Right forelimb (tissue), 1 donor: ENCODE results near the gene PGAM2.
"Not testable (repeated sequence)": the region's sequence is repeated elsewhere in the genome, so short reads cannot be mapped to it uniquely, and the experiment has no call there.

ENCODE experiments used
- DNase-seq: peaks from one replicate; pipeline ENCODE4 v3.0.0-alpha.2; 2018

Gene PGAM2

DNA sequence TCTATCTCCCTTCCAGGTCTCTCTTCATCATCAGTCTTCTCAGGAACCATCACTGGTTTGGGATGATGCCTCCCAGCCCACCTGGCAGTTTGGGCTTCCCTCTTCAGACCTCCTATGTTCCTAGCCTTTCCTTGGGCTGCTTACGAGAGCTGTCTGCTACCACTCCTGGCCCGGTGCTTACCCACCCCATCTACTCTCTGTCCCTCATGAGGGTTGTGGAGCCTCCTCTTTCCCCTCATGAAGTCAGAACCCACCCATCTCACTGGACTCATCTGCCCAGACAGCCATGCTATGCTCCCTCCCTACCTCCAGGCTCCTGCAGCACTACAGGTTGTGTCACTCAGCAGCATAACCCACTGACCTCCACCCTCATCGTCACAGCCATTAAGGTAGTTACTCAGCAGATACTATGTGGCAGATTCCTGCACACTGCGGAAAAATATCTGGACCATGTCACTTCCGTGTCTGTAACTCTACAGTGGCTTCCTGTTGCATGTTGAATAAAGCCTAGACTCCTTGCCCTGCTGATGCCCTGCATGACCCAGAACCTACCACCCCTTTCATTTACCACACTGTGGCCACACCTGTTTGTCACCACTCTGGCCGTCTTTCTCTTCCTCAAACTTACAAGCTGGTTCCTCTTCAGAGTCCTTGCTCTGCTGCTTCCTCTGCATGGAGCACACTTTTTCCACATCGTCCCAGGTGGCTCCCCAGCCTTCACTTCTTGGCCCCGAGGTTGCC, 18.9 kb downstream of the PGAM2 start:
- DNase-seq = no peak

DNA sequence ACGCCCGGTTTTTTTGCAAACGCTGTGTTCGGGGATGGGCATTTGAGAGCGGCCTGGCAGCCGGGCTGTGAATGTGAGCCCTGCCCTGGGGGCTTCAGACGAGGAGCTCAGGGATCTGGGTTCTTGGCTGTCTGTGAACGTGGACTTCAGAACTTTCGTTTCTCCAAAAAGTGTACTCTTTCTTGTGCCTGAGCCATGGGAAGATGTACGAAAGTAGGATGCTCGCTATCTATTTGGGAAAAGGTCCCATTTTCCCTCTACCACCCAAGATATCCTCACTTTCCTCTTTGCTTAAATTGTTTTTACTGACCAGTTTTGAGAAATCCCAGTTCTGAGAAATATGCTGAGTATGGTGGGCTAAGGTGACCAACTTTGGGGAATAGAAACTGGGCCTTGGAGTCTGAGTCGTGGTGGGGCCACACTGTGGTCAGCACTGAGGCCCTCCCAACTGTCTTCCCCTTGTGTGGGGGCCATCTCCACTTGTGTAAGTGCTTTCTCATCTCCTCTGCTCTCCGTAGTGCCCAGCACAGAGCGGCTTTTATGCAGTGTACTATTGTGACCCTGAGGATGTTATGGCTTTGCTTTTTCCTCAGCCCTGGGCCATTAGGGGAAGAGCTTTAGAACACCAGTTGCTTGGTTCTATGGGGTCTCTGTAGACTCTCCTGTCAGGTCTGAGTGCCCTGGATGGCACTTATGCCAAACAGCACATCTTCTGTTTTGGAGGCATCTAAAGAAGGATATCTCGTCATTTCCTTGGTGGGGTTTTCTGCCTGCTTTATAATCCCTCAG, 19.9 kb downstream of the PGAM2 start:
- no peak for DNase-seq

DNA sequence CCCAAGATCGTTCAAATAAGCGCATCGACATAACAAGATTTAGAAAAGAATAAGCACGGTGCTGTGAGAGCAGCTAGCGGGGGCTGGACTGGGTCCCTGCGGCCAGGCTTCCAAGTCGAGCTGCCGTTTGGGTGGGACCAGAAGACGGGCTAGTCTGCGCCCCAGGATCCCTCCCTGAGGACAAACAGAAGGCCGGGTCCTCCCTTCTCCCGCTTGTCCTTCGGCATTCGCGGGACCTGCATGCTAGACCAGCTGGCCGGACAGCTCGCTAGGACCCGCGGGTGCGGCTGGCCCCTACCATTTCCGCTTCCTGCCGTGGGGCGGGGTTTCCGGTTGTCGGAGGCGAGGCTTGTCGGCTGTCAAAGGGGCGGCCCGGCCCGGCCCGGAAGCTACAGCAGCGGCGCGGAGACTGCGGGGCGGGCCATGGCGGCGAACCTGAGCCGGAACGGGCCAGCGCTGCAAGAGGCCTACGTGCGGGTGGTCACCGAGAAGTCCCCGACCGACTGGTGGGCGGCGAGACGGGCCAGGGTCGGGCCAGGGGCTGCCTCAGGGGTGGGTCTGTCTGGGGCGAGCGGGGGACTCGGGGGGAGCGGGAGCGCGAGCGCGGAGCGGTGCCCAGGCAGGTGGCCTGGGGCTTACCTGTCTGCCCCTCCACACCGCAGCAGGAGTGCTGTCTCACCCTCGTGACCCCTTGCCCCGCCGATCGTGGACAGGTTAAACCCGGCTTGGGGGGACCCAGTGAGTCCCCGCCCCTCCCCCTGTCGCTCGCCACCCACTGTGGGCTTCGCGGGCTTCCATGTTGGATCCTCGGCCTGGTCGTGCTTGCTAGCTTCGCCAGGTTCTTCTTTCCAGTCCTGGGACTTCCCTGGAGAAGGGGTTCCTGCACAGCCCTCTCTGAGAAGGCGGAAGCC, 20.8 kb downstream of the PGAM2 start, which contains the start of gene DBNL:
TSS of gene DBNL (plus strand) at position 388 of the 911 bp plus-strand sequence. CDS start at position 424, 36 bp downstream.
- peak; percentile 97 for DNase-seq

GRCh38 chr7:44043902-44044301, 21.5 kb downstream of the PGAM2 start:
- DNase-seq = no peak

- DNase-seq = no peak
Measured at GRCh38 chr7:44042221-44042620, 23.1 kb downstream of the PGAM2 start.

GRCh38 chr7:44040493-44040891, 24.9 kb downstream of the PGAM2 start:
- DNase-seq = not testable (repeated sequence)

GRCh38 chr7:44039800-44040492, 25.4 kb downstream of the PGAM2 start:
- not testable (repeated sequence) for DNase-seq

- DNase-seq = peak; percentile 79
Measured at GRCh38 chr7:44038961-44039558, 26.3 kb downstream of the PGAM2 start.

GRCh38 chr7:44038553-44038952, 26.8 kb downstream of the PGAM2 start:
- not testable (repeated sequence) for DNase-seq

DNA sequence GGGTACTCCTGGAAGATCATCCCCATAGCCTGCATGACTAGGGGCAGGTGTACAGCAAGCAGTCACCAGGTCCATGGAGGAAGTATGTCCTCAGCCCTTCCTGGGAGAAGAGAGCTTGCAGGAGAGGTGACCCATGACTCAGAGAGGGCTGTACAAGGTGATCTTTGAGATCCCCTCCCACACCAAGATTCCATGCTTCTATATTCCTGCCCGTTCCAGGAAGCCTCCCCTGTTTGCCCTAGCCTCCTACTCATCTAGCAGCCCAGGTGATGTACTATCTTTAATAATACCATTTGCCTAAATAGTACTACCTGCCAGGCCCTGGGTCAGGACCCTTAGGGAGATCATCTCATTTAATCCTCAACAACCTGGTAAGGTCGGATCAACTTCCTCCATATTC, 27.4 kb downstream of the PGAM2 start:
- DNase-seq = not testable (repeated sequence)

- not testable (repeated sequence) for DNase-seq
Measured at GRCh38 chr7:44036364-44036763, 29.0 kb downstream of the PGAM2 start.

DNA sequence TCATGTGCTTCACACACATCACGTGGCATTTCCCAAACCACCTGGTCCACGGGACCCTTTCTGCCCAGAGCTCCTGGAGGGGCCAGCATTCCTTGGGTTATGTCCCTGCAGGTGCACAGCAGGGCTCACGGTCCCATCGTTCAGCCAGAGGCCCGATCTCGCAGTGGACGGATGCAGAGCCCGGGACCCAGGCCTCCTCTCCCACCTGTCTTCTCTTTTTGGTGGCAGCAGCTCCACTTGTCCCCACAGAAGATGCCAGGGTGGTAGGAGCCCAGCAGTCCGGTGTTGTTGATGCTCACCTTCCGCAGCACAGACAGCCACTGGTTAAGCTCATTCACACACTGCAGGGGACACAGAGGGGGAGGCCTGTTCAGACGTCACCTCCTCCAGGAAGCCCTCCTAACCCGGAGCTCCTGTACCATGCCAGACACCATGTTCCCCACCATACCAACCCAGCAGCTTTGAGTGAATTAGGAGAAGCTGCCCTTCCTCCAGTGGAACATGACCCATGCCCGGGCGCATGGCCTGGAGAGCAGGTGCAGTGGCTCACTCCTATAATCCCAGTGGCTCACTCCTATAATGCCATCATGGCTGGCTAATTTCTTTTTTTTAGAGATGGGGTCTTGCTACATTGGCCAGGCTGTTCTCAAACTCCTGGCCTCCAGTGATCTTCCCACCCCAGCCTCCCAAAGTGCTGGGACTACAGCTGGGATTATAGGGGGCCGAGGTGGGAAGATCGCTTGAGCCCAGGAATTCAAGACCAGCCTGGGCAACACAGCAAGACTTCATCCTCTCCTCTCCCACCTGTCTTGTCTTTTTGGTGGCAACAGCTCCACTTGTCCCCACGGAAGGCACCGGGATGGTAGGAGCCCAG, 31.2 kb downstream of the PGAM2 start:
- not testable (repeated sequence) for DNase-seq

- DNase-seq = not testable (repeated sequence)
Measured at GRCh38 chr7:44032031-44032430, 33.3 kb downstream of the PGAM2 start.

GRCh38 chr7:44031319-44031718, 34.0 kb downstream of the PGAM2 start:
- not testable (repeated sequence) for DNase-seq

DNA sequence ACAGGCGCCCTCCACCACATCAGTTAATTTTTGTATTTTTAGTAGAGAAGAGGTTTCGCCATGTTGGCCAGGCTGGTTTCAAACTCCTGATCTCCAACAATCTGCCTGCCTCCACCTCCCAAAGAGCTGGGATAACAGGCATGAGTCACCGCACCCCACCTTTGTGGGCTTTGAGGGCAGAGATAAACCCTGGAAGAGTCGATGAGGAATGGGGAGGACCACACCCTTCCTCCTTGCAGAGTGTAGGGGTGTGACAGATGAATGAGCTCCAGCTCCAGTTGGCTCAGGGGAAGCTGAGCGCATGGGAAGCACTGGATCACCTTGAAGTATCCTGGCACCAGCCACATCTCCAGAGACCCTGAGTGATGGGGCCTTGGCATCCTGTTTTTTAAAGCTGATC, 35.3 kb downstream of the PGAM2 start:
- not testable (repeated sequence) for DNase-seq

DNA sequence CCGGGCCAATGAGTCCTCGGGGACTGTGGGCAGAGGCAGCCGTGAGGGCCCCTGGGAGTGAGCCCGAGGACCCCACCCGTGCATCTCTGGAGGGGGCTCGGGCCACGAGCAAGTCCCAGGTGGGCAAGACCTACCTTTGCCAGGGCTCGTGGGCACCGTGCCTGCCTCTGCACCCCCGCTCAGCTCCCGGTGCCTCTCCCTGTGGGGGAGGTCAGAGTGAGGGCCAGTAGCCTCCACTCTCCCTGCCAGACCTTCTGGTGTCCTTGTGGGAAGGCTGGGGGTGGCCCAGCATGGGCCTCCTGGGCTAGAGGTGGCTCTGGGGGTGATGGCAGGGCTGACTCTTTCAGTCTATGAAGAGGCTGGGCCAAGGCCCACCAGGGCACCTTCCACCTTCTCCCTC, 35.9 kb downstream of the PGAM2 start:
- DNase-seq = not testable (repeated sequence)

DNA sequence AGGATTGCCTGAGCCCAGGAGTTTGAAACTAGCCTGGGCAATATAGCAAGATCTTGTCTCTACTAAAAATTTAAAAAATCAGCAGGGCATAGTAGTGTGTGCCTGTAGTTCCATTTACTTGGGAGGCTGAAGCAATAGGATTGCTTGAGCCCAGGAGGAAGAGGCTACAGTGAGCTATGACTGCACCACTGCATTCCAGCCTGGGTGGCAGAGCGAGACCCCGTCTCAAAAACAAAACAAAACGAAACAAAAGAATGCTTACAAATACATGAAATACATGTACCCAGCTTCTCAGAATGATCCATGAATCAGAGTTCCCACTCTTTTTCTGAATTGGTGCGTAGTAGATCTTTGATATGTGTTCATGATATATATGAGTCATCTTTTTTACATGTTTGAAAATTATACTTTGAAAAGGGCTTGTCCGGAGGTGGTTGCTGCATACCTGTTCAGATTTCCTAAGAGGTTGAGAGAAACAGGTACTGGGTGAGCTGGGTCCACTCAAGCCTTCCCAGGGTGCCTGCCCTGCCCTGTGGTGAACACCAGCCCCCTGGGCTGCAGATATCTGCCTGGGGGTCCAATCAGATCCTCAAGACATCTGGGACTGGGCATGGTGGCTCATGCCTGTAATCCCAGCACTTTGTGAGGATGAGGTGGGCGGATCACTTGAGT, 42.4 kb downstream of the PGAM2 start:
- not testable (repeated sequence) for DNase-seq

GRCh38 chr7:44022069-44022468, 43.3 kb downstream of the PGAM2 start:
- not testable (repeated sequence) for DNase-seq

- not testable (repeated sequence) for DNase-seq
Measured at GRCh38 chr7:44019825-44020224, 45.5 kb downstream of the PGAM2 start.
